Astrocyte (in vitro differentiated cells and primary cell): ENCODE data around the gene MTCH1. TPM values are rescaled to one million over a fixed set of nuclear protein-coding genes. Genes with fewer than 3 reads are reported as not detected.

Experiments used
- DNase-seq: peaks from one replicate; pipeline ENCODE4 v3.0.0-alpha.2; 2010; ENCODE audit warnings: low read depth
- FAIRE-seq: peaks from 2 replicates; lab custom pipeline; 2011; peaks lifted over from hg19 to GRCh38; lab: Jason Lieb, UNC
- H2AFZ ChIP-seq: 2 replicates; pipeline ENCODE4 v1.6.0; 2012; ENCODE audit warnings: low read depth, low read length, inconsistent platforms
- H3K27ac ChIP-seq: 2 replicates; pipeline ENCODE4 v1.5.1; 2011; ENCODE audit warnings: low read depth, low read length, inconsistent platforms
- H3K27me3 ChIP-seq: 2 replicates; pipeline ENCODE4 v1.6.0; 2011; ENCODE audit warnings: low read length, inconsistent platforms; ENCODE audit not compliant: insufficient read depth
- H3K36me3 ChIP-seq: 2 replicates; pipeline ENCODE4 v1.5.1; 2011; ENCODE audit warnings: low read length, inconsistent platforms; ENCODE audit not compliant: insufficient read depth
- H3K4me1 ChIP-seq: 2 replicates; pipeline ENCODE4 v1.5.1; 2011; ENCODE audit warnings: low read length, inconsistent platforms; ENCODE audit not compliant: insufficient read depth
- H3K4me2 ChIP-seq: 2 replicates; pipeline ENCODE4 v1.6.0; 2012; ENCODE audit warnings: low read length, inconsistent platforms
- H3K4me3 ChIP-seq: 2 replicates; pipeline ENCODE4 v1.5.1; 2011; ENCODE audit warnings: low read depth, mild to moderate bottlenecking, low read length, inconsistent platforms; ENCODE audit not compliant: insufficient read depth
- H3K79me2 ChIP-seq: 2 replicates; pipeline ENCODE4 v1.6.0; 2012; ENCODE audit warnings: mild to moderate bottlenecking, low read length, inconsistent platforms; ENCODE audit not compliant: insufficient read depth
- H3K9ac ChIP-seq: 2 replicates; pipeline ENCODE4 v1.6.0; 2012; ENCODE audit warnings: mild to moderate bottlenecking, low read length, inconsistent platforms
- H3K9me3 ChIP-seq: 2 replicates; pipeline ENCODE4 v1.5.1; 2012; ENCODE audit warnings: low read depth, mild to moderate bottlenecking, low read length, inconsistent platforms; ENCODE audit not compliant: insufficient read depth
- H4K20me1 ChIP-seq: 2 replicates; pipeline ENCODE4 v1.6.0; 2012; ENCODE audit warnings: low read length, inconsistent platforms; ENCODE audit not compliant: insufficient read depth
- H3K27ac Mint-ChIP-seq: one replicate; pipeline ENCODE4 v1.8.0; 2021; ENCODE audit warnings: mild to moderate bottlenecking, mixed read lengths; ENCODE audit not compliant: unreplicated experiment
- H3K27me3 Mint-ChIP-seq: one replicate; pipeline ENCODE4 v1.8.0; 2021; ENCODE audit warnings: low read depth, mixed read lengths; ENCODE audit not compliant: unreplicated experiment
- H3K36me3 Mint-ChIP-seq: one replicate; pipeline ENCODE4 v1.8.0; 2021; ENCODE audit warnings: low read depth, mixed read lengths; ENCODE audit not compliant: unreplicated experiment
- H3K4me1 Mint-ChIP-seq: one replicate; pipeline ENCODE4 v1.8.0; 2021; ENCODE audit warnings: low read depth, mixed read lengths; ENCODE audit not compliant: unreplicated experiment
- H3K4me3 Mint-ChIP-seq: one replicate; pipeline ENCODE4 v1.8.0; 2021; ENCODE audit warnings: mild to moderate bottlenecking, moderate library complexity, mixed read lengths; ENCODE audit not compliant: unreplicated experiment
- H3K9me3 Mint-ChIP-seq: one replicate; pipeline ENCODE4 v1.8.0; 2021; ENCODE audit warnings: mild to moderate bottlenecking, mixed read lengths; ENCODE audit not compliant: unreplicated experiment
- CTCF ChIP-seq: IDR thresholded peaks from 2 replicates; pipeline ENCODE4 v1.5.1; 2011; ENCODE audit warnings: low read depth, mild to moderate bottlenecking, inconsistent platforms, low read length, moderate library complexity; ENCODE audit not compliant: insufficient read depth
- EZH2 ChIP-seq: IDR thresholded peaks from 2 replicates; pipeline ENCODE4 v1.6.1; 2012; ENCODE audit warnings: mild to moderate bottlenecking, low read length, inconsistent platforms; ENCODE audit not compliant: insufficient read depth
- total RNA-seq: library from RNA; stranded (reverse); gene quantifications from 2 replicates; pipeline ENCODE4 v1.2.1, GENCODE V29; 2021

Gene MTCH1
- total RNA-seq, 1 donor from 2014 or later = 311 TPM

GRCh38 chr6:36955136-36955535 is 30.9 kb downstream of the MTCH1 start:
- no peak overlapping the region for H2AFZ ChIP-seq
- peaks cover 7% of the 10 kb centered on the region for H3K4me1 ChIP-seq
- H3K36me3 ChIP-seq = no peaks in the 10 kb centered on the region
- TF ChIP-seq CTCF (no peak), EZH2 (no peak)
- H4K20me1 ChIP-seq = no peaks in the 10 kb centered on the region
- H3K36me3 Mint-ChIP-seq = no peaks in the 10 kb centered on the region
- peaks cover 8% of the 10 kb centered on the region for H3K27me3 Mint-ChIP-seq
- DNase-seq (no peak), FAIRE-seq (no peak)
- H3K27ac Mint-ChIP-seq = no peak overlapping the region
- H3K4me3 ChIP-seq = no peak overlapping the region
- H3K4me1 Mint-ChIP-seq = peaks cover 3% of the 10 kb centered on the region
- H3K9ac ChIP-seq = no peak overlapping the region
- H3K4me2 ChIP-seq = no peak overlapping the region
- no peak overlapping the region for H3K27ac ChIP-seq
- H3K9me3 ChIP-seq = no peaks in the 10 kb centered on the region
- H3K9me3 Mint-ChIP-seq = no peaks in the 10 kb centered on the region
- no peak overlapping the region for H3K4me3 Mint-ChIP-seq
- H3K27me3 ChIP-seq = no peaks in the 10 kb centered on the region
- no peaks in the 10 kb centered on the region for H3K79me2 ChIP-seq

GRCh38 chr6:36954262-36954931 is 31.6 kb downstream of the MTCH1 start, which contains the start of gene PI16:
TSS of gene PI16 (plus strand) at chr6:36954738. CDS start at chr6:36954761, 23 bp downstream.
- Histone ChIP-seq H3K36me3 (no peaks in the 10 kb centered on the region), H3K27me3 (no peaks in the 10 kb centered on the region), H2AFZ (no peak within 1 kb of the TSS), H3K4me1 (peaks cover 10% of the 10 kb centered on the region), H3K4me2 (no peak within 1 kb of the TSS), H3K79me2 (no peaks in the 10 kb centered on the region), H3K9ac (no peak within 1 kb of the TSS), H3K27ac (no peak within 1 kb of the TSS), H3K4me3 (no peak within 1 kb of the TSS), H4K20me1 (no peaks in the 10 kb centered on the region), H3K9me3 (no peaks in the 10 kb centered on the region)
- Mint-ChIP-seq H3K4me3 (no peak within 1 kb of the TSS), H3K4me1 (peaks cover 4% of the 10 kb centered on the region), H3K9me3 (no peaks in the 10 kb centered on the region), H3K27ac (no peak within 1 kb of the TSS), H3K36me3 (no peaks in the 10 kb centered on the region), H3K27me3 (peaks cover 8% of the 10 kb centered on the region)
- no peak for DNase-seq
- no peak for FAIRE-seq
- TF ChIP-seq CTCF (no peak), EZH2 (no peak)

- FAIRE-seq (no peak), DNase-seq (no peak)
- H3K27ac ChIP-seq = no peak overlapping the region
- no peak overlapping the region for H2AFZ ChIP-seq
- no peak overlapping the region for H3K4me3 ChIP-seq
- no peaks in the 10 kb centered on the region for H3K36me3 Mint-ChIP-seq
- peaks cover 7% of the 10 kb centered on the region for H3K4me1 Mint-ChIP-seq
- no peak overlapping the region for H3K4me2 ChIP-seq
- H4K20me1 ChIP-seq = no peaks in the 10 kb centered on the region
- H3K36me3 ChIP-seq = no peaks in the 10 kb centered on the region
- no peak for TF ChIP-seq CTCF
- TF ChIP-seq EZH2 = no peak
- peaks cover 8% of the 10 kb centered on the region for H3K27me3 Mint-ChIP-seq
- H3K4me1 ChIP-seq = peaks cover 14% of the 10 kb centered on the region
- H3K79me2 ChIP-seq = no peaks in the 10 kb centered on the region
- no peaks in the 10 kb centered on the region for H3K27me3 ChIP-seq
- no peaks in the 10 kb centered on the region for H3K9me3 ChIP-seq
- no peaks in the 10 kb centered on the region for H3K9me3 Mint-ChIP-seq
- H3K27ac Mint-ChIP-seq = no peak overlapping the region
- H3K4me3 Mint-ChIP-seq = no peak overlapping the region
- H3K9ac ChIP-seq = no peak overlapping the region
Observed at GRCh38 chr6:36953931-36954261, 32.1 kb downstream of the MTCH1 start.
